NCI-H2171 (cell line): Measurements from ENCODE around the gene DDX21.
"Not testable (repeated sequence)": the region's sequence is repeated elsewhere in the genome, so short reads cannot be mapped to it uniquely, and the experiment has no call there.

Experiments
- DNase-seq: peaks from one replicate; lab custom pipeline; 2025; lab: John Stamatoyannopoulos, UW

Gene DDX21

DNA sequence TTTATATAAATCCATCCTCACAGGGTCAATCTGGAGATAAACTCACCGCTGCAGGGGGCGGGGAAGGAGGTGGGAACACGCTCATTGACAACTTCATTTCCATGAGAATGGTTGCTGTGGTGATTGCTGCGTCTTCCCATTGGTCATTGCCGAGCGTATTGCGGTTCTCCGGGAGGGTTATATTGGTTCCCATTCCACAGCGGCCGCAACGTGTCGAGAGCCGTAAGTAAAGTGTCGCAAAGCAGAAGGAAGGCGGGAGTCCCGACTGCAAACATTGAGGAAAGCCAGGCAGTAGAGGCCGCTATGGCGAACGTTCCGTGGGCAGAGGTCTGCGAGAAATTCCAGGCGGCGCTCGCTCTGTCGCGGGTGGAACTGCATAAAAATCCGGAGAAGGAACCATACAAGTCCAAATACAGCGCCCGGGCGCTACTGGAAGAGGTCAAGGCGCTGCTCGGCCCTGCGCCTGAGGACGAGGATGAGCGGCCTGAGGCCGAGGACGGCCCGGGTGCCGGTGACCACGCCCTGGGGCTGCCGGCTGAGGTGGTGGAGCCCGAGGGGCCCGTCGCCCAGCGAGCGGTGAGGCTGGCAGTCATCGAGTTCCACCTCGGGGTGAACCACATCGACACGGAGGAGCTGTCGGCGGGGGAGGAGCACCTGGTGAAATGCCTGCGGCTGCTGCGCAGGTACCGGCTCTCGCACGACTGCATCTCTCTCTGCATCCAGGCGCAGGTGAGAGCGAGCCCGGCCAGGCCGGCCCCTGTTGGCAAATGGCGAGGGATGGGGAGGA, 32.8 kb downstream of the DDX21 start, which contains the start of gene KIFBP:
Gene KIFBP (plus strand): TSS at position 274 of the 787 bp plus-strand sequence. CDS start 30 bp downstream, at position 304.
- peak; percentile 84 for DNase-seq

- DNase-seq = no peak
Observed at GRCh38 chr10:68989317-68989990, 33.5 kb downstream of the DDX21 start.

GRCh38 chr10:68992636-68993440, 36.9 kb downstream of the DDX21 start:
- DNase-seq = no peak

- no peak for DNase-seq
Observed at GRCh38 chr10:68997211-68997610, 41.2 kb downstream of the DDX21 start.

DNA sequence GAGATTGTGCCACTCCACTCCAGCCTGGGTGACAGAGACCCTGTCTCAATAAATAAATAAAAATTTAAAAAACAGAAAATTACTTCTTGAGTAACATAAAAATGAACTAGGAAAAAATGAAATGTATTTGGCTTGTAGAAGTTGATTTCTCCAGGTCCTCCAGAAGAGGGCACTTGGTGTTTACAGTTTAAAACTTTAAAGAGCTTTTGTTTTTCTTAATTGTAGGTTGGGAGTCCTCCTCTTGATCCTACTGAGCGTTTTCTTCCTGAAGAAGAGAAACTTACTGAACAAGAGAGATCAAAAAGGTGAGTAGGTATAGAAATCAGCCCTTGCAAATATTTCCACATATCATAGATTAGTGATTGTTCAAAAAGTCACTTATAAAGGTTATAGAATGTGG, 48.9 kb downstream of the DDX21 start:
- no peak for DNase-seq

- no peak for DNase-seq
Observed at GRCh38 chr10:69005704-69006485, 49.9 kb downstream of the DDX21 start.

DNA sequence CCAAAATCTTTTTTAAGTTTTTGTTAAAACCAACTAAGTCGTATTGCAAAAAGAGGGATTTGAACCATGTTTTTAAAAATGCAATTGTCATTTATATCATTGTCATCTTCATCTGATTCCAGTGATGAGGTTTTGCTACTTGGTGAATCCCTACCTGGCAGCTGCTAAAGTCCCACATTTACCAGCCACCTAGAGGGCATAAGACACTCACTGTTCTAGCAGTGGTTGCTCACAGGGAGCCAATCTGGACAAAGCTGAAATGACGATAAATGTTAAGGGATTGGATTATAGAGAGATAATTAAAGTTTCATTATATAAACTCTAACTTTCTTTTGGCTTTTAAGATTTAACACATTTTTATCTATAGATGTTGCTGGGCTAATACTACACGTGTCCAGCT, 51.3 kb downstream of the DDX21 start:
- no peak for DNase-seq

DNA sequence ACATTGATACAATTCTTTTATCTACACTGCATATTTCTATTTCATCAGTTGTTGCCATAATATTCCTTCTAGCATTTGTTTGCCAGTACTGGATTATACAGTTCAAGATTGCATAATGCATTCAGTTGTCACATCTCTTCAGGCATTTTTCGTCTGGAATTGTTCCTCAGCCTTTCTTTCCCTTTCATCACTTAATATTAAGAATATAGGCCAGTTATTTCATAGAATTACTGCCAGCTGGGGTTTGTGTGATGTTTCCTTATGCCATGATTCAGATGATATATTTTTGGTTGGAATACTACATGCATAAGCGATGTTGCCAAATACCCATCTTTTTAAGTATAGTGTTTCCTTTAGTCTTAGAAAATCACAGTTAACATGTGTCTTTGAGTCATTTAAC, 53.4 kb downstream of the DDX21 start:
- no peak for DNase-seq

DNA sequence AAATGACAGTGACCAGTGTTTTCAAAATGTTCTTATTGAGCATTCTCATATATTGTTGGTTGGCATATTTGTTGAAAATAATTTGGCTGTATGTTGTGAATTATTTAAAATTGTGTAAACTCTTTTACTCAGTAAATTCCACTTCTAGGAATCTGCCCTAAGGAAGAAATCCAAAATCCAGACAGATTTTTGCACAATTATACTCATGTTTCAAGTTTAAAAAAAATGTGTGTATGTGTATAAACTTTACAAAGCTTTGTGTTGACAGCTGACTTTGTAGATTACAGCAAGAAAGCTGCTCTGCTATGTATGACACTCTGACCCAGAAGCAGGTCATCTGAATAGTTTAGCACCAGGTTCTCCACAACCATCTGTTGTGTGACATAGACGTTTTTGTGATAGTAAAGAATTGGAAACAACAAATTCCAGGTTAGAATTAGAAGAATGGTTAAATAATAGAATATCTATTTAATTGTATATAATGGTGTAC, 54.2 kb downstream of the DDX21 start:
- no peak for DNase-seq

- not testable (repeated sequence) for DNase-seq
Observed at GRCh38 chr10:69012778-69013177, 56.8 kb downstream of the DDX21 start.

GRCh38 chr10:69014171-69014570, 58.2 kb downstream of the DDX21 start:
- no peak for DNase-seq

DNA sequence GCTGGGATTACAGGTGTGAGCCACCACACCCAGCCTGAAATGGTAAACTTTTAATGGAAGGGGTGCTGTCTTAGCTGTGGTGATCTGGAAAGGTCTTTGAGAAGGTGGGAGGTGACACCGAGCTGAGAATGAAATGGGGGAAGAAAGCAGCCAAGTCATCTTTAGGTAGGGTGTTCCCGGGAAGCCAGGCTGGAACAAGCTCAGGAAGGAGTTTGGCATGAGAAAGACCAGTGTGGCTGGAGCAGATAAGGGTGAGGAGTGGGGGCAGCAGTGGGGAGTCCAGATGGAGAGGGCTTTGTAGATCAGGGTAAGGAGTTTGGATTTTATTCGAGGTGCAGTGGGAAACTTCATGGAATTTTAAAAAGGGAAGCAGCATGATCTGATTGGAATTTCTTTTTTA, 62.6 kb downstream of the DDX21 start:
- DNase-seq = no peak

DNA sequence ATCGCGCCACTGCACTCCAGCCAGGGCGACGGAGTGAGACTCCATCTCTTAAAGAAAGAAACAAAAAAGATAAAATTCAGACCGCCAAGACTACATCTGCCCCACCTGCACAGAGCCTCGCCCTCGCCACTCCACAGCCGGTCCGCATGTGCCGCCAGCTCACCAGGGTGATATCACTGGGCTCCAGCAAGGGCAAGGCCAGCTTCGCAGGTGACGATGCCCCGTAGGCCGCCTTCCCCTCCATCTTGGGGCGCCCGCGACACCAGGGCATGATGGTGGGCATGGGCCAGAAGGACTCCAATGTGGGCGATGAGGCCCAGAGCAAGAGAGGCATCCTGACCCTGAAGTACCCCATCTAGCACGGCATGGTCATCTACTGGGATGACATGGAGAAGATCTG, 66.6 kb downstream of the DDX21 start:
- DNase-seq = no peak

GRCh38 chr10:69025370-69025896, 69.5 kb downstream of the DDX21 start:
- DNase-seq = no peak

DNA sequence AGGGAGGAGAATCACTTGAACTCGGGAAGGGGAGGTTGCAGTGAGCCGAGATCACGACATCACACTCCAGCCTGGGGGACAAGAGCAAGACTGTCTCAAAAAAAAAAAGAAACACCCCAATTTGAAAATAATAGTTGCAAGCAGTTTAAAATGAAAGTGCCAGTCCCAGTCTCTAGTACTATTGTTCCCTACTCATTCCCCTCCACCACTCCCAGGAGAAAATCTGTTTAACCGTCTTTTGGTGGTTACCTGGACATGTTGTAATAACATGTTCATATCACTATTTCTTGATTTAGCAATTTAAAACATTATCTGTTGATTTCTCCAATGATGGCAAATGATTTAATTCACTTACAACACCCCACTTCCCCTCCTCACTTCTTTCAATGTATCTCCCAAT, 77.3 kb downstream of the DDX21 start:
- DNase-seq = no peak
